ENCODE results near the gene LANCL1. TPM values are rescaled to one million over a fixed set of nuclear protein-coding genes. Genes with fewer than 3 reads are reported as not detected.

LANCL1 gene
- 31.3 and 31.9 TPM in 2 replicates for total RNA-seq

GRCh38 chr2:210476194-210477128 is at the start of gene LANCL1:
TSS of gene LANCL1 (minus strand) at chr2:210476759. CDS start at chr2:210476396, 363 bp downstream.

Other genes starting within 250 kb of the LANCL1 start
- gene MYL1, start 161.6 kb downstream of the LANCL1 start, total RNA-seq = not detected in 2 replicates
- 15.5 and 18.4 TPM in 2 replicates for gene CPS1, start 79.8 kb upstream of the LANCL1 start, total RNA-seq